A673 (cell line): Measurements from ENCODE around the gene FSTL1.

ENCODE experiments used
- CTCF ChIP-seq: fragments of 300-800, 200-600 bp; sonication (generic); conservative IDR thresholded peaks from 2 replicates; pipeline ENCODE4 v1.5.1; 2017; ENCODE audit warnings: low read depth, mild to moderate bottlenecking, antibody characterized with exemption, low read length, moderate library complexity, mixed read lengths
- EZH2 ChIP-seq: fragments of 200-600 bp; sonication (generic); IDR thresholded peaks from 2 replicates; pipeline ENCODE4 v1.6.1; 2017; ENCODE audit warnings: borderline replicate concordance, low read depth, mild to moderate bottlenecking, mixed read lengths, antibody characterized with exemption, low read length; ENCODE audit not compliant: poor library complexity, severe bottlenecking

GRCh38 chr3:120473896-120474675 is 23.3 kb upstream of the FSTL1 start:
- no peak for TF ChIP-seq CTCF
- no peak for TF ChIP-seq EZH2
